ENCODE data around the gene ZNF581.

ZNF581 gene

DNA sequence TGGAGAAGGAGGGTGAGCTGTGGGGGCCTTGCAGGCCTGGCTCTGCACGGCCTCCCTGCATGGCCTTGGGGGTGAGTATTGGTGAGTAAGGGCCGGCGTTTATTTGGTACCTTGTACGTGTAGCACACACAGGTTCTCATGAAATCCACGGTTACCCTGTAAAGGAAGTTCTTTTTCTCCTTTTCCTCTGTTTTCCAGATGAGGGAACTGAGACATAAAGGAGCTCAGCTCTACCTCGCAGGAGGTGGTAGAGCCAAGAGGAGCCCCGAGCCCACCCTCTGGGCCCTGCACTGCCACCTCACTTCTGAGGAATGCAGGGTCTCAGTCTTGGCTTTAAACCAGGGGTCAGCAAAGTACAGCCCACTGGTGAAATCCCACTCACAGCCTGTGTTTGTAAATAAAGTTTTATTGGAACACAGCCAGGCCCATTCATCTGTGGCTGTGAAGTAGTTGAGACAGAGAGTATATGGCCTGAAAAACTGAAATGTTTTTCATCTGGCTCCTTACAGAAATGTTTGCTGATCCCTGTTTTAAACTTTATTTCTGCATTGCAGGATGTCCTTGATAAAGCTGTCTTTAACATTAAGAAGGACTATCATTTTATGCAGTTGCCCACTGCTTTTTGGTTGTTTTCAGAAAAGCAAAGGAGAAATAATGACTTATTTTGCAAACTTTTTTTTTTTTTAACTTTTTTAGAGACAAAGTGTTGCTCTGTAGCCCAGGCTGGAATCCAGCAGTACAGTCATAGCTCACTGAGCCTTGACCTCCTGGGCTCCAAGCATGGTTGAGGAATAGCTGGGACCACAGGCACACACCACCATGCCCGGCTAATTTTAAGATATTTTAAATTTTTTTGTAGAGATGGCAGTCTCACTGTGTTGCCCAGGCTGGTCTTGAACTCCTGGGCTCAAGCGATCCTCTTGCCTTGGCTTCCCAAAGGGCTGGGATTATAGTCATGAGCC, 38.0 kb downstream of the ZNF581 start:
- DNase-seq = no peak

GRCh38 chr19:55683449-55684261, 40.2 kb downstream of the ZNF581 start:
- DNase-seq = no peak

- DNase-seq = no peak
These were observed 41.7 kb downstream of the ZNF581 start for GRCh38 chr19:55684946-55685681.

DNA sequence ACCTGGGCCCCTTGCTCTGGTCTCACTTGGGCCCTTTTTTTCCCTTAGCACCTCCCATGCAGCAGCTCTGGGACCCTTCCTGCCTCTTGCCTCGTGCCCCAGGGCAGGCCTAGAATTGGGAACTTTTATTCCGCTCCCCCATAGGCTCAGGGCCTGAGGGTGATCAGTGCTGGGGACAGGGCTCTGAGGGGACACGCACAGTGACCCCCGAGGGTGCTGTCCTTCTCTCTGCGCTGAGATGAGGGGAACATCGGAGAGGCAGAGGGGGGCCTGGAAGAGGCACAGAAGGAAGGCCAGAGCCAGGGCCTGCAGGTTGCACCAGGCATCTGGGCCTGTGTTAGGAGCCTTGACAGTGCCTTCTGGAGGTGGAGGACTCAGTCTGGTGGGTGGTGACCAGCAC, 42.3 kb downstream of the ZNF581 start:
- DNase-seq = no peak

DNA sequence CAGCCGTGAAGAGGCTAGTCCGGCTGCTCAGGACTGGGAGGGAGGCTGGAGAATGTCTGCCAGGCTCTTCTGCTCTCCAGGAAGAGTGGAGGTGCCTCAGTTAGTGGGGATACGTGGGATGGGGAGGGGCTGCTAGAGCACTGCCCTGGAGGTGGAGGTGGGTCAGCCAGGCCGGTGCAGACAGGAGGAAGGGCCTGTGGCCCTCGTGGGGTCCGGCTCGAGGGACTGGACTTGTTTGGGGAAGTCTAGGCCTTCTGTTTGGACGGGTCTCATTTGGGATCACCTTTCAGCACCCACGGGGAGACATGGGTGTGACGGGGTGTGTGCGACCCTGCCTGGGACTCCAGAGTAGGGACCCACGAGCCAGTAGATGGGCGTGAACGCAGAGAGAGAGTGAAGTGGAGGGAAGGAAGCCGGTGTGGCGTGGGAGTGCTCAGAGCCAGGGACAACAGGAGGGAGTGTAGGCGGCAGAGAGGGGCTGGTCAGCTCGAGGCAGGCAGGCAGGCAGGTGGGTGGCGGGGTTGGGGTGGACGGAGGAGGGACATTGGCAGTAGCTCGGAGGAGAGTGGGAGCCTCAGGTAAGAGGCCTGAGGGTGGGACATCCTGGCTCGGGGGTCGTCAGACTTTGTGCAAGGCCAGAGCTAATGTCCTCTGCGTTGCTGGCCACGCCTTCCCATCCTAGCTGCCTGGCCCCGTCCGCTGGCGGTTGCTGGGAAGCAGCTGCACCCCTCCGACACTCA, 43.0 kb downstream of the ZNF581 start:
- DNase-seq = no peak

GRCh38 chr19:55687281-55688201, 44.1 kb downstream of the ZNF581 start:
- DNase-seq = no peak

- DNase-seq = no peak
These were observed 45.2 kb downstream of the ZNF581 start for GRCh38 chr19:55688422-55689218.

- DNase-seq = no peak
These were observed 46.1 kb downstream of the ZNF581 start for GRCh38 chr19:55689411-55690108.

GRCh38 chr19:55690109-55690768, 46.8 kb downstream of the ZNF581 start:
- no peak for DNase-seq

- no peak for DNase-seq
These were observed 47.5 kb downstream of the ZNF581 start for GRCh38 chr19:55690769-55691545.

DNA sequence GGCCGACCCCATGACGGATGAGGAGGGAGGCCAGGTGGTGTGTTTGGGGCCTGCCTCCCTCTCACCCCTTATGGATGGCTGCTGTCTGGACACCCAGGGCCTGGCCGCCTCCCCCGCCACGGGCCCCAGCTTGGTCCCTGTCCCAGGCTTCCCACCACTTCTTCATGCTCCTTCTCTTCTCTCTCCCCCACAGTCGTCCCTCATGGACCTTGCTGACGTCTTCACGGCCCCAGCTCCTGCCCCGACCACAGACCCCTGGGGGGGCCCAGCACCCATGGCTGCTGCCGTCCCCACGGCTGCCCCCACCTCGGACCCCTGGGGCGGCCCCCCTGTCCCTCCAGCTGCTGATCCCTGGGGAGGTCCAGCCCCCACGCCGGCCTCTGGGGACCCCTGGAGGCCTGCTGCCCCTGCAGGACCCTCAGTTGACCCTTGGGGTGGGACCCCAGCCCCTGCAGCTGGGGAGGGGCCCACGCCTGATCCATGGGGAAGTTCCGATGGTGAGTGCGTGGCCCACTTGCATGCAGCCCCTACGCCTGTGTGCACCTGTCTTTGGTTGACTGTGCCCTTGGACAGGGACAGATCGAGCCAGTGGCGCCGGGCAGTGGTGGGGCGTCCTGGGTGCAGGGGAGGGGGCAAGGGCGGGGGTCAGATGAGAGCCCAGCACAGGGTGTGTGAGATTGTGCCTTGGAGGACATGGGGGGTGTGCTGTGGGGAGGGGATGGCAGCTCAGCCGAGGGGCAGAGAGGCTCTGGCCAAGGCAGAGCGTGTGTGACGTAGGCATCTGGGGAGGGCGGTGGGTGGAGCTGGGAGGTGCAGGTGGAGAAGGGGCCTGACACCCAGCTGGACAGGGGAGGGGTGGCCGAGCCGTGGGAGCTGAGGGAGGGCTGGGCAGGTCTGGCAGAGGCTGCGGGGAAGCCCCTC, 48.4 kb downstream of the ZNF581 start:
- no peak for DNase-seq

- no peak for DNase-seq
These were observed 49.2 kb downstream of the ZNF581 start for GRCh38 chr19:55692681-55693081.

GRCh38 chr19:55693336-55693974, 50.0 kb downstream of the ZNF581 start:
- no peak for DNase-seq

- no peak for DNase-seq
These were observed 50.8 kb downstream of the ZNF581 start for GRCh38 chr19:55694241-55694655.

GRCh38 chr19:55694656-55695491, 51.4 kb downstream of the ZNF581 start:
- DNase-seq = no peak

Measured in inflammatory macrophage (primary cell).